Liver (tissue), 3 donors: ENCODE results near the gene IFIT1.
A peak's percentile ranks its signal among the peaks of the same experiment; 100 is the strongest.

ENCODE experiments used
- EGR1 ChIP-seq, 2 donors: IDR thresholded peaks; 2 replicates each; pipeline ENCODE4 v1.6.1; 2016 to 2018; ENCODE audit warnings: antibody characterized with exemption in 2 of 2, low read depth in 2 of 2
- GABPA ChIP-seq, 2 donors: IDR thresholded peaks in 1 of 2; conservative IDR thresholded peaks in 1 of 2; 2 replicates each; pipeline ENCODE4 v1.6.1; 2016; ENCODE audit warnings: antibody characterized with exemption in 2 of 2, mild to moderate bottlenecking in 1 of 2, moderate library complexity in 1 of 2
- HNF4A ChIP-seq, 2 donors: conservative IDR thresholded peaks; 2 replicates each; pipeline ENCODE4 v1.6.1; 2016; ENCODE audit warnings: antibody characterized with exemption in 2 of 2, mild to moderate bottlenecking in 2 of 2
- HNF4G ChIP-seq: IDR thresholded peaks from 2 replicates; pipeline ENCODE4 v1.6.1; 2016; ENCODE audit warnings: antibody characterized with exemption
- JUND ChIP-seq, 2 donors: IDR thresholded peaks; 2 replicates each; pipeline ENCODE4 v1.6.1; 2016; ENCODE audit warnings: antibody characterized with exemption in 2 of 2
- RAD21 ChIP-seq, 2 donors: IDR thresholded peaks; 2 replicates each; pipeline ENCODE4 v1.6.1; 2016; ENCODE audit warnings: antibody characterized with exemption in 2 of 2, mild to moderate bottlenecking in 2 of 2
- TAF1 ChIP-seq: conservative IDR thresholded peaks from 2 replicates; pipeline ENCODE4 v1.6.1; 2016; ENCODE audit warnings: antibody characterized with exemption, mild to moderate bottlenecking
- YY1 ChIP-seq: IDR thresholded peaks from 2 replicates; pipeline ENCODE4 v1.6.1; 2016; ENCODE audit warnings: antibody characterized with exemption, mild to moderate bottlenecking
- TF ChIP-seq, protein P1 (sequence below): fragments of 150-350 bp; IDR thresholded peaks from 2 replicates; pipeline ENCODE4 v1.5.1; 2017; ENCODE audit warnings: improper control_type of control experiment, low read depth, low read length; ENCODE audit not compliant: missing input control
- TF ChIP-seq, protein P2 (sequence below): IDR thresholded peaks from 2 replicates; pipeline ENCODE4 v1.6.1; 2016; ENCODE audit warnings: antibody characterized with exemption
- TF ChIP-seq, protein P3 (sequence below): IDR thresholded peaks from 2 replicates; pipeline ENCODE4 v1.6.1; 2016; ENCODE audit warnings: antibody characterized with exemption
- TF ChIP-seq, protein P4 (sequence below): IDR thresholded peaks from 2 replicates; pipeline ENCODE4 v1.6.1; 2016; ENCODE audit warnings: antibody characterized with exemption, mild to moderate bottlenecking
- donor health status: healthy.
- donor health status: healthy.

DNA sequence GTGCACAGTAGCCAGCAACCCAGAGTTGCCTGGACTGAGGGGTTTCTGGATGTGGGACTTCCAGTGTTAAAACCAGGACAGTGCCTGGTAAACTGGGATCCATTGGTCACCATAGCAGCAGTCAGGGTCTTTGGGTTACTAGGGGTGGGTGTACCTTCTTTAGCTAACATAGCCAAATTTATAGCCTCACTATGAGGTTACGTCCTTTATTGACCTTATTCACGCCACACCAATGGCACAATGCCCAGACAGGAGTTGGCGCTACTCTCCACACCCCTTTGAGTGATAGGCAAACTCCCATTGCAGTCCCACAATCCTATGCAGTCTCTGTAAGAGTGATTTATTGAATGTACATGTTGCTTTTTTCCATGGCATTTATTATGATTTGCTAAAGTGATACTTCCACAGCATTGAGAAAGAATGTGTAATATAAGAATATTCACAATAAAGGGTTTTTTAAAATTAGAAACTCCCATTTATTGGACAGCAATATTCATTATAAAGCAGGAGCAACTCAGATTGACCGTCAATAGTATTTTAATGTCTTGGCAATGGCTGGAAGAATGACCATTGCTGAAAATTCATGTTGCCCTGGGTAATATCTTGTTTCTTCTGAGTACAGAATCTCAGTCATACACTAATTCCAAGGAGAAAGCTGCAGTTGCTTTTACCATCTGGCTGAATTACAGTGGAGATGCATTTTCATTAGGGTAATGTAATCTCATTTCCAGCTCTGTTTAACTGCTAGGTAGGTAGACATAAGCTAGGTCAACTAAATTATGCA lies 48.0 kb downstream of the IFIT1 start:
- TF ChIP-seq, protein P1, sequence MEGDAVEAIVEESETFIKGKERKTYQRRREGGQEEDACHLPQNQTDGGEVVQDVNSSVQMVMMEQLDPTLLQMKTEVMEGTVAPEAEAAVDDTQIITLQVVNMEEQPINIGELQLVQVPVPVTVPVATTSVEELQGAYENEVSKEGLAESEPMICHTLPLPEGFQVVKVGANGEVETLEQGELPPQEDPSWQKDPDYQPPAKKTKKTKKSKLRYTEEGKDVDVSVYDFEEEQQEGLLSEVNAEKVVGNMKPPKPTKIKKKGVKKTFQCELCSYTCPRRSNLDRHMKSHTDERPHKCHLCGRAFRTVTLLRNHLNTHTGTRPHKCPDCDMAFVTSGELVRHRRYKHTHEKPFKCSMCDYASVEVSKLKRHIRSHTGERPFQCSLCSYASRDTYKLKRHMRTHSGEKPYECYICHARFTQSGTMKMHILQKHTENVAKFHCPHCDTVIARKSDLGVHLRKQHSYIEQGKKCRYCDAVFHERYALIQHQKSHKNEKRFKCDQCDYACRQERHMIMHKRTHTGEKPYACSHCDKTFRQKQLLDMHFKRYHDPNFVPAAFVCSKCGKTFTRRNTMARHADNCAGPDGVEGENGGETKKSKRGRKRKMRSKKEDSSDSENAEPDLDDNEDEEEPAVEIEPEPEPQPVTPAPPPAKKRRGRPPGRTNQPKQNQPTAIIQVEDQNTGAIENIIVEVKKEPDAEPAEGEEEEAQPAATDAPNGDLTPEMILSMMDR = no peak
- TF ChIP-seq GABPA (IDR thresholded peaks at IDR 0.05 in 1 of 2, conservative IDR thresholded peaks at IDR 0.05 in 1 of 2) (no peak), RAD21 (IDR thresholded peaks at IDR 0.05) (peak; percentile 18 to 42), TAF1 (no peak), JUND (IDR thresholded peaks at IDR 0.05) (no peak), YY1 (peak; percentile 28), HNF4A (conservative IDR thresholded peaks at IDR 0.05) (peak in 1 of 2 donors; percentile 8), EGR1 (IDR thresholded peaks at IDR 0.05; ENCODE audit: low read depth in 2 of 2) (no peak), HNF4G (no peak)
- TF ChIP-seq, protein P2, sequence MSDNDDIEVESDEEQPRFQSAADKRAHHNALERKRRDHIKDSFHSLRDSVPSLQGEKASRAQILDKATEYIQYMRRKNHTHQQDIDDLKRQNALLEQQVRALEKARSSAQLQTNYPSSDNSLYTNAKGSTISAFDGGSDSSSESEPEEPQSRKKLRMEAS = no peak
- TF ChIP-seq, protein P3, sequence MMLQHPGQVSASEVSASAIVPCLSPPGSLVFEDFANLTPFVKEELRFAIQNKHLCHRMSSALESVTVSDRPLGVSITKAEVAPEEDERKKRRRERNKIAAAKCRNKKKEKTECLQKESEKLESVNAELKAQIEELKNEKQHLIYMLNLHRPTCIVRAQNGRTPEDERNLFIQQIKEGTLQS = no peak
- TF ChIP-seq, protein P4, sequence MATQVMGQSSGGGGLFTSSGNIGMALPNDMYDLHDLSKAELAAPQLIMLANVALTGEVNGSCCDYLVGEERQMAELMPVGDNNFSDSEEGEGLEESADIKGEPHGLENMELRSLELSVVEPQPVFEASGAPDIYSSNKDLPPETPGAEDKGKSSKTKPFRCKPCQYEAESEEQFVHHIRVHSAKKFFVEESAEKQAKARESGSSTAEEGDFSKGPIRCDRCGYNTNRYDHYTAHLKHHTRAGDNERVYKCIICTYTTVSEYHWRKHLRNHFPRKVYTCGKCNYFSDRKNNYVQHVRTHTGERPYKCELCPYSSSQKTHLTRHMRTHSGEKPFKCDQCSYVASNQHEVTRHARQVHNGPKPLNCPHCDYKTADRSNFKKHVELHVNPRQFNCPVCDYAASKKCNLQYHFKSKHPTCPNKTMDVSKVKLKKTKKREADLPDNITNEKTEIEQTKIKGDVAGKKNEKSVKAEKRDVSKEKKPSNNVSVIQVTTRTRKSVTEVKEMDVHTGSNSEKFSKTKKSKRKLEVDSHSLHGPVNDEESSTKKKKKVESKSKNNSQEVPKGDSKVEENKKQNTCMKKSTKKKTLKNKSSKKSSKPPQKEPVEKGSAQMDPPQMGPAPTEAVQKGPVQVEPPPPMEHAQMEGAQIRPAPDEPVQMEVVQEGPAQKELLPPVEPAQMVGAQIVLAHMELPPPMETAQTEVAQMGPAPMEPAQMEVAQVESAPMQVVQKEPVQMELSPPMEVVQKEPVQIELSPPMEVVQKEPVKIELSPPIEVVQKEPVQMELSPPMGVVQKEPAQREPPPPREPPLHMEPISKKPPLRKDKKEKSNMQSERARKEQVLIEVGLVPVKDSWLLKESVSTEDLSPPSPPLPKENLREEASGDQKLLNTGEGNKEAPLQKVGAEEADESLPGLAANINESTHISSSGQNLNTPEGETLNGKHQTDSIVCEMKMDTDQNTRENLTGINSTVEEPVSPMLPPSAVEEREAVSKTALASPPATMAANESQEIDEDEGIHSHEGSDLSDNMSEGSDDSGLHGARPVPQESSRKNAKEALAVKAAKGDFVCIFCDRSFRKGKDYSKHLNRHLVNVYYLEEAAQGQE = no peak
